Activated CD8-positive, alpha-beta memory T cell treated with anti-CD3 and anti-CD28 coated beads, Interleukin-2, amount 10 ng/mL, durations not matched to agents 7 days and 5 days (primary cell): ENCODE data around the gene TTC39C. TPM values are rescaled to one million over a fixed set of nuclear protein-coding genes. Genes with fewer than 3 reads are reported as not detected.
"Not testable (repeated sequence)": the region's sequence is repeated elsewhere in the genome, so short reads cannot be mapped to it uniquely, and the experiment has no call there.

Source experiments
- ATAC-seq: fragments of 150-1000 bp; cut with Tn5 transposase; one replicate; pipeline ENCODE4 v1.10.0; 2021; ENCODE audit warnings: moderate library complexity
- CTCF ChIA-PET: fragments of 350-600 bp; sonication (Branson Sonifier 250); formaldehyde crosslinking; loops from one replicate; lab custom pipeline; 2021; ENCODE audit warnings: antibody characterized with exemption; lab: Charles Lee
- DNase-seq: peaks from one replicate; pipeline ENCODE4 v3.0.0-alpha.2; 2020
- H3K27ac Mint-ChIP-seq: one replicate; pipeline ENCODE4 v1.8.0; 2021; ENCODE audit warnings: mild to moderate bottlenecking, mixed read lengths
- H3K27me3 Mint-ChIP-seq: one replicate; pipeline ENCODE4 v1.8.0; 2021; ENCODE audit warnings: mixed read lengths
- H3K36me3 Mint-ChIP-seq: one replicate; pipeline ENCODE4 v1.8.0; 2021; ENCODE audit warnings: mild to moderate bottlenecking, mixed read lengths
- H3K4me1 Mint-ChIP-seq: one replicate; pipeline ENCODE4 v1.8.0; 2021; ENCODE audit warnings: mixed read lengths
- H3K4me3 Mint-ChIP-seq: one replicate; pipeline ENCODE4 v1.8.0; 2021; ENCODE audit warnings: mild to moderate bottlenecking, moderate library complexity, mixed read lengths
- H3K9me3 Mint-ChIP-seq: one replicate; pipeline ENCODE4 v1.8.0; 2022; ENCODE audit warnings: low read depth, mixed read lengths
- total RNA-seq, 2 experiments: library from RNA; stranded (reverse); gene quantifications; one replicate each; pipeline ENCODE4 v1.2.3, GENCODE V29; 2021

The TTC39C gene
- total RNA-seq, 2 experiments from 2014 or later, result 59.0 to 69.7 TPM

- H3K4me1 Mint-ChIP-seq, result peaks cover 69% of the 10 kb centered on the region
- CTCF ChIA-PET, result interaction anchor here (1.1 to 1.7 kb wide), 4 partner anchors 11 to 57 kb away, joined by 4 read pairs; no protein-coding TSS in a partner anchor
- H3K36me3 Mint-ChIP-seq, result peaks cover 22% of the 10 kb centered on the region
- peaks cover 4% of the 10 kb centered on the region for H3K9me3 Mint-ChIP-seq
- no peak overlapping the region for H3K27ac Mint-ChIP-seq
- no peak overlapping the region for H3K4me3 Mint-ChIP-seq
- no peaks in the 10 kb centered on the region for H3K27me3 Mint-ChIP-seq
- no peak for DNase-seq
- ATAC-seq, result no peak
Measured at GRCh38 chr18:24055009-24055804, 40.7 kb downstream of the TTC39C start.

- H3K27ac Mint-ChIP-seq, result no peak overlapping the region
- ATAC-seq, result no peak
Measured at GRCh38 chr18:24055878-24056277, 41.3 kb downstream of the TTC39C start.

GRCh38 chr18:24056506-24056905 lies 42.0 kb downstream of the TTC39C start:
- peaks cover 24% of the 10 kb centered on the region for H3K36me3 Mint-ChIP-seq
- ATAC-seq (no peak), DNase-seq (no peak)
- no peak overlapping the region for H3K27ac Mint-ChIP-seq
- H3K4me1 Mint-ChIP-seq, result peaks cover 60% of the 10 kb centered on the region
- CTCF ChIA-PET, result interaction anchor here (1.4 kb wide), 1 partner anchor 16 kb away, joined by 4 read pairs; no protein-coding TSS in a partner anchor
- peaks cover 4% of the 10 kb centered on the region for H3K9me3 Mint-ChIP-seq
- no peak overlapping the region for H3K4me3 Mint-ChIP-seq
- H3K27me3 Mint-ChIP-seq, result no peaks in the 10 kb centered on the region

More at GRCh38 chr18:24055878-24056277, 41.3 kb downstream of the TTC39C start:
- Mint-ChIP-seq H3K27me3 (no peaks in the 10 kb centered on the region), H3K36me3 (peaks cover 21% of the 10 kb centered on the region), H3K4me3 (no peak overlapping the region), H3K4me1 (peaks cover 64% of the 10 kb centered on the region), H3K9me3 (peaks cover 4% of the 10 kb centered on the region)
- DNase-seq, result no peak
- CTCF ChIA-PET, result interaction anchor here (1.1 to 1.7 kb wide), 4 partner anchors 10 to 56 kb away, joined by 4 read pairs; no protein-coding TSS in a partner anchor

- CTCF ChIA-PET, result interaction anchor here (1.4 kb wide), 1 partner anchor 15 kb away, joined by 4 read pairs; no protein-coding TSS in a partner anchor
- DNase-seq (no peak), ATAC-seq (no peak)
- H3K4me1 Mint-ChIP-seq, result peaks cover 58% of the 10 kb centered on the region
- H3K4me3 Mint-ChIP-seq, result no peak overlapping the region
- H3K27me3 Mint-ChIP-seq, result no peaks in the 10 kb centered on the region
- peaks cover 4% of the 10 kb centered on the region for H3K9me3 Mint-ChIP-seq
- H3K36me3 Mint-ChIP-seq, result peaks cover 28% of the 10 kb centered on the region
- H3K27ac Mint-ChIP-seq, result no peak overlapping the region
Measured at GRCh38 chr18:24057804-24058203, 43.2 kb downstream of the TTC39C start.

GRCh38 chr18:24059385-24059784 lies 44.8 kb downstream of the TTC39C start:
- H3K27ac Mint-ChIP-seq, DNase-seq, H3K27me3 Mint-ChIP-seq, H3K9me3 Mint-ChIP-seq, CTCF ChIA-PET, ATAC-seq, H3K4me3 Mint-ChIP-seq: not testable (repeated sequence)
- H3K4me1 Mint-ChIP-seq, result peaks cover 49% of the 10 kb centered on the region
- H3K36me3 Mint-ChIP-seq, result peaks cover 28% of the 10 kb centered on the region

- no peaks in the 10 kb centered on the region for H3K27me3 Mint-ChIP-seq
Measured at GRCh38 chr18:24060644-24061043, 46.1 kb downstream of the TTC39C start.

GRCh38 chr18:24063121-24063731 lies 48.7 kb downstream of the TTC39C start:
- CTCF ChIA-PET, result no interaction called here
- no peaks in the 10 kb centered on the region for H3K27me3 Mint-ChIP-seq
- DNase-seq (no peak), ATAC-seq (no peak)
- H3K27ac Mint-ChIP-seq, result no peak overlapping the region
- H3K4me3 Mint-ChIP-seq, result no peak overlapping the region
- peaks cover 44% of the 10 kb centered on the region for H3K36me3 Mint-ChIP-seq
- peaks cover 36% of the 10 kb centered on the region for H3K4me1 Mint-ChIP-seq
- H3K9me3 Mint-ChIP-seq, result no peaks in the 10 kb centered on the region

More at GRCh38 chr18:24060644-24061043, 46.1 kb downstream of the TTC39C start:
- CTCF ChIA-PET, result no interaction called here
- no peak overlapping the region for H3K4me3 Mint-ChIP-seq
- peaks cover 34% of the 10 kb centered on the region for H3K36me3 Mint-ChIP-seq
- H3K27ac Mint-ChIP-seq, result no peak overlapping the region
- DNase-seq (no peak), ATAC-seq (no peak)
- H3K9me3 Mint-ChIP-seq, result peaks cover 4% of the 10 kb centered on the region
- H3K4me1 Mint-ChIP-seq, result peaks cover 48% of the 10 kb centered on the region

- H3K36me3 Mint-ChIP-seq, result peaks cover 41% of the 10 kb centered on the region
- peaks cover 35% of the 10 kb centered on the region for H3K4me1 Mint-ChIP-seq
- DNase-seq, result no peak
- H3K27me3 Mint-ChIP-seq, result no peaks in the 10 kb centered on the region
- ATAC-seq, result no peak
- CTCF ChIA-PET, result no interaction called here
- no peaks in the 10 kb centered on the region for H3K9me3 Mint-ChIP-seq
- no peak overlapping the region for H3K27ac Mint-ChIP-seq
- no peak overlapping the region for H3K4me3 Mint-ChIP-seq
Measured at GRCh38 chr18:24064391-24065100, 50.0 kb downstream of the TTC39C start.

GRCh38 chr18:24065906-24066305 lies 51.4 kb downstream of the TTC39C start:
- DNase-seq (no peak), ATAC-seq (no peak)
- peaks cover 34% of the 10 kb centered on the region for H3K4me1 Mint-ChIP-seq
- no peaks in the 10 kb centered on the region for H3K9me3 Mint-ChIP-seq
- no peak overlapping the region for H3K4me3 Mint-ChIP-seq
- no peaks in the 10 kb centered on the region for H3K27me3 Mint-ChIP-seq
- H3K27ac Mint-ChIP-seq, result no peak overlapping the region
- CTCF ChIA-PET, result interaction anchor here (1.3 to 1.5 kb wide), 2 partner anchors 10 to 23 kb away, joined by 3 to 4 read pairs; no protein-coding TSS in a partner anchor
- H3K36me3 Mint-ChIP-seq, result peaks cover 41% of the 10 kb centered on the region

- no peaks in the 10 kb centered on the region for H3K27me3 Mint-ChIP-seq
- H3K36me3 Mint-ChIP-seq, result peaks cover 50% of the 10 kb centered on the region
- CTCF ChIA-PET, result interaction anchor here (0.5 to 1.4 kb wide), 3 partner anchors 8 to 51 kb away, joined by 3 to 4 read pairs (median 3); no protein-coding TSS in a partner anchor
- ATAC-seq, result no peak
- H3K4me1 Mint-ChIP-seq, result peaks cover 24% of the 10 kb centered on the region
- no peak overlapping the region for H3K27ac Mint-ChIP-seq
- no peaks in the 10 kb centered on the region for H3K9me3 Mint-ChIP-seq
- no peak overlapping the region for H3K4me3 Mint-ChIP-seq
- no peak for DNase-seq
Measured at GRCh38 chr18:24068945-24069693, 54.6 kb downstream of the TTC39C start.

GRCh38 chr18:24071029-24071428 lies 56.5 kb downstream of the TTC39C start:
- Mint-ChIP-seq H3K27ac (no peak overlapping the region), H3K4me3 (no peak overlapping the region), H3K9me3 (no peaks in the 10 kb centered on the region), H3K27me3 (no peaks in the 10 kb centered on the region), H3K4me1 (peaks cover 22% of the 10 kb centered on the region), H3K36me3 (peaks cover 51% of the 10 kb centered on the region)
- CTCF ChIA-PET, result interaction anchor here (0.6 to 2.1 kb wide), 3 partner anchors 10 to 362 kb away, joined by 3 to 4 read pairs (median 4); no protein-coding TSS in a partner anchor
- DNase-seq, result no peak
- ATAC-seq, result no peak

- ATAC-seq (no peak), DNase-seq (no peak)
- Mint-ChIP-seq H3K27ac (no peak overlapping the region), H3K36me3 (peaks cover 49% of the 10 kb centered on the region), H3K27me3 (no peaks in the 10 kb centered on the region), H3K4me3 (no peak overlapping the region), H3K9me3 (no peaks in the 10 kb centered on the region), H3K4me1 (peaks cover 29% of the 10 kb centered on the region)
- CTCF ChIA-PET, result interaction anchor here (0.6 to 2.1 kb wide), 3 partner anchors 9 to 203 kb away, joined by 3 to 4 read pairs (median 4); no protein-coding TSS in a partner anchor
Measured at GRCh38 chr18:24071779-24072178, 57.2 kb downstream of the TTC39C start.
